Stimulated activated CD4-positive, alpha-beta T cell treated with anti-CD3 and anti-CD28 coated beads, Interleukin-1b, Interleukin-23, amount 100 ng/mL, for 1 hour (primary cell): Measurements from ENCODE around the gene GAPDH.

ENCODE experiments used
- DNase-seq, 2 donors: peaks; one replicate each; pipeline ENCODE4 v3.0.0-alpha.2; 2020; ENCODE audit warnings: low read depth in 2 of 2

Gene GAPDH

DNA sequence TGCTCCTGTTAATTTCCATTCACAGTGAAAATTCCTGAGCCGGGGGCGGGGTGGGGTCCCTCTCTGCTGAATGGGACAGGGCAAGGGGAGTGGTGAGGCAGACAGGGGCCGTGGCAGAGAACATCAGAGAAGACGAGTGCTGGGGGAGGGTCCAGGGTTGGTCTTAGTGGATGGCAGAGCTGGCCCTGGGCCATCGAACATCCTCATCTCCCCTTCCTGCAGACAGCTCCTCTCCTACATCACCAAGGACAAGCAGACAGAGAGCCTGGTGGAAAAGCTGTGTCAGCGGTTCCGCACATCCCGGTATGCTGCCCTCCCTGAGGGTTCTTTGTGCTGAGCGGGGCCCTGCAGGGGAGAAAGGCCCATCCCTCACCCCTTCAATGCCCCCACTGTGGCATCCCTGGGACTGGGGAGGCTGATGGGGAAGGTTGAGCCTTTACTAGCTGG, 5.0 kb upstream of the GAPDH start:
- no peak for DNase-seq

DNA sequence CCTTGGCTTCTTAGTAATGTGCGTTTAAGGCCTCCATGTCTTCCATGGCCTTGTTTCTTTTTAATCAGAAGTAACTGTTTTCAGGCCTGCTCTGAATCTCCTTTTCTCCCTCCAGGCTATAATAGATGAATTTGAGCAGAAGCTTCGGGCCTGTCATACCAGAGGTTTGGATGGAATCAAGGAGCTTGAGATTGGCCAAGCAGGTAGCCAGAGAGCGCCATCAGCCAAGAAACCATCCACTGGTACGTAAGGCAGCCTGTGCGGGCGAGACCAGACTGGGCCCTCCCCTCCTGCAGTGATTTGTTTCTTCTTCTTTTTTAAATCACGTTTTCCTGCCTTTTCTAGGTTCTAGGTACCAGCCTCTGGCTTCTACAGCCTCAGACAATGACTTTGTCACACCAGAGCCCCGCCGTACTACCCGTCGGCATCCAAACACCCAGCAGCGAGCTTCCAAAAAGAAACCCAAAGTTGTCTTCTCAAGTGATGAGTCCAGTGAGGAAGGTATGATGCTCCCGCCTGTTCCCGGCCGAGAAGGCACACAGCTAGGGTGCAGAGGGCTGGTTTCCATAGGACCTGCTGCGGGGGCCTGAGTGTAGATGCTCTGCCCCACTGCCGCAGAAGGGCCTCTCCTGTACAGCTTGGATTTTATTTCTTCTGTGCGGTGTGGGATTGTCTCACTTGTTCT, 3.6 kb upstream of the GAPDH start:
- DNase-seq = no peak

DNA sequence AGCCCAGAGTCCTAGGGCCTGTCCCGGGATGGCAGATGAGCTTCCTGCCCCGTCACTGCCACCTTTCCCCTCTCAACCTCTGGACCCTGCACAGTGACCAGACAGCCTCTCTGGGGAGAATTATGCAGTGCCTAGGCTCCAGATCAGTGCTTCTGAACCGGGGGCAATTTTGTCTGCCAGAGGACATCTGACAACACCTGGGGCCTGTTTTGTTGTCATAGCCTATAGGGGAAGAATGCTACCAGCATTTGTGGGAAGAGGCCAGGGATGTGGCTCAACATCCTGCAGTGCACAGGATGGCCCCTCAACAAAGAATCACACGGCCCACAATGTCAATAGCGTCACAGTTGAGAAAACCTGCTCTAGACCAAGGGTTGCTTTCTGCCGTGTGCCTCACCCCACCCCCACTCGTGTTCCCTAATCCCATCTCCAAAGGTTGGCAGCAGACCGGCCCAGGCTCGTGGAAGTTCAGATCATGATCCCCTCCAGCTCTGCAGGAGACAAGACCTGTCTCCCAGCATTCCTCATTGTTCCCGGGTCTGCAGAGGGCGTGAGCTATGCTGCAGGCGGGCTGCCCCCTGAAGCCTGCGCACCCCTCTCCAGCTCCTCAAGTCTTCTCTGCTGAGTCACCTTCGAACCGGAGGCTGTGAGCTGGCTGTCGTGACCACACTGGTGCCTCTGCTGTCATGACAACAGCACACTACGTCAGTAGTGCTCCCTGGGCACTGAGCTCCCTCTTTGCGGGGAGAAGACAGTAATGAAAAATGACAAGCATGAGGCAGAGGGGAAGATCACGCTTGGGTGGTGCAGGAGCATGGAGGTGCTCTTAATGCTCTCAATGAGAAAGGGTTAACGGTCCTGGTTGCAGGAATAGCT, 2.0 kb upstream of the GAPDH start:
- peak; percentile 50 to 56 for DNase-seq

DNA sequence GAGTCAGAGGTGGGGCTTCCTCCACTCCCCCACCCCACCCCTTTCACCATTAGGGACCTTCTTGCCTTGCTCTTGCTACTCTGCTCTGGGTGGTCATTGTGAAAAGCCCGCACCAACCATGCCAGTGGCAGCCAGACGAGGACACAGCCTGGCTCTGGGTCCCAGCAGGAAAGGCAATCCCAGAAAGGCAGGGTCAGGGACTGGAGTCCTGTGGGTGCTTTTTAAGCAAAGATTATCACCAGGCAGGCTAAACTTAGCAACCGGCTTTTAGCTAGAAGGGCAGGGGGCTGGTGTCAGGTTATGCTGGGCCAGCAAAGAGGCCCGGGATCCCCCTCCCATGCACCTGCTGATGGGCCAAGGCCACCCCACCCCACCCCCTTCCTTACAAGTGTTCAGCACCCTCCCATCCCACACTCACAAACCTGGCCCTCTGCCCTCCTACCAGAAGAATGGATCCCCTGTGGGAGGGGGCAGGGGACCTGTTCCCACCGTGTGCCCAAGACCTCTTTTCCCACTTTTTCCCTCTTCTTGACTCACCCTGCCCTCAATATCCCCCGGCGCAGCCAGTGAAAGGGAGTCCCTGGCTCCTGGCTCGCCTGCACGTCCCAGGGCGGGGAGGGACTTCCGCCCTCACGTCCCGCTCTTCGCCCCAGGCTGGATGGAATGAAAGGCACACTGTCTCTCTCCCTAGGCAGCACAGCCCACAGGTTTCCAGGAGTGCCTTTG, 1.2 kb upstream of the GAPDH start:
- DNase-seq = no peak

DNA sequence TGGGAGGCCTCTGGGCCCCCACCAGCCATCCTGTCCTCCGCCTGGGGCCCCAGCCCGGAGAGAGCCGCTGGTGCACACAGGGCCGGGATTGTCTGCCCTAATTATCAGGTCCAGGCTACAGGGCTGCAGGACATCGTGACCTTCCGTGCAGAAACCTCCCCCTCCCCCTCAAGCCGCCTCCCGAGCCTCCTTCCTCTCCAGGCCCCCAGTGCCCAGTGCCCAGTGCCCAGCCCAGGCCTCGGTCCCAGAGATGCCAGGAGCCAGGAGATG, 729 bp upstream of the GAPDH start:
- no peak for DNase-seq

DNA sequence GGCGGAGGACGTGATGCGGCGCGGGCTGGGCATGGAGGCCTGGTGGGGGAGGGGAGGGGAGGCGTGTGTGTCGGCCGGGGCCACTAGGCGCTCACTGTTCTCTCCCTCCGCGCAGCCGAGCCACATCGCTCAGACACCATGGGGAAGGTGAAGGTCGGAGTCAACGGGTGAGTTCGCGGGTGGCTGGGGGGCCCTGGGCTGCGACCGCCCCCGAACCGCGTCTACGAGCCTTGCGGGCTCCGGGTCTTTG, 303 bp downstream of the GAPDH start:
- DNase-seq = peak in 1 of 2 donors; percentile 64

DNA sequence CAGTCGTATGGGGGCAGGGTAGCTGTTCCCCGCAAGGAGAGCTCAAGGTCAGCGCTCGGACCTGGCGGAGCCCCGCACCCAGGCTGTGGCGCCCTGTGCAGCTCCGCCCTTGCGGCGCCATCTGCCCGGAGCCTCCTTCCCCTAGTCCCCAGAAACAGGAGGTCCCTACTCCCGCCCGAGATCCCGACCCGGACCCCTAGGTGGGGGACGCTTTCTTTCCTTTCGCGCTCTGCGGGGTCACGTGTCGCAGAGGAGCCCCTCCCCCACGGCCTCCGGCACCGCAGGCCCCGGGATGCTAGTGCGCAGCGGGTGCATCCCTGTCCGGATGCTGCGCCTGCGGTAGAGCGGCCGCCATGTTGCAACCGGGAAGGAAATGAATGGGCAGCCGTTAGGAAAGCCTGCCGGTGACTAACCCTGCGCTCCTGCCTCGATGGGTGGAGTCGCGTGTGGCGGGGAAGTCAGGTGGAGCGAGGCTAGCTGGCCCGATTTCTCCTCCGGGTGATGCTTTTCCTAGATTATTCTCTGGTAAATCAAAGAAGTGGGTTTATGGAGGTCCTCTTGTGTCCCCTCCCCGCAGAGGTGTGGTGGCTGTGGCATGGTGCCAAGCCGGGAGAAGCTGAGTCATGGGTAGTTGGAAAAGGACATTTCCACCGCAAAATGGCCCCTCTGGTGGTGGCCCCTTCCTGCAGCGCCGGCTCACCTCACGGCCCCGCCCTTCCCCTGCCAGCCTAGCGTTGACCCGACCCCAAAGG, 804 bp downstream of the GAPDH start:
- DNase-seq = peak; percentile 49 to 53

DNA sequence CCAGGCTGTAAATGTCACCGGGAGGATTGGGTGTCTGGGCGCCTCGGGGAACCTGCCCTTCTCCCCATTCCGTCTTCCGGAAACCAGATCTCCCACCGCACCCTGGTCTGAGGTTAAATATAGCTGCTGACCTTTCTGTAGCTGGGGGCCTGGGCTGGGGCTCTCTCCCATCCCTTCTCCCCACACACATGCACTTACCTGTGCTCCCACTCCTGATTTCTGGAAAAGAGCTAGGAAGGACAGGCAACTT, 1.3 kb downstream of the GAPDH start:
- no peak for DNase-seq

DNA sequence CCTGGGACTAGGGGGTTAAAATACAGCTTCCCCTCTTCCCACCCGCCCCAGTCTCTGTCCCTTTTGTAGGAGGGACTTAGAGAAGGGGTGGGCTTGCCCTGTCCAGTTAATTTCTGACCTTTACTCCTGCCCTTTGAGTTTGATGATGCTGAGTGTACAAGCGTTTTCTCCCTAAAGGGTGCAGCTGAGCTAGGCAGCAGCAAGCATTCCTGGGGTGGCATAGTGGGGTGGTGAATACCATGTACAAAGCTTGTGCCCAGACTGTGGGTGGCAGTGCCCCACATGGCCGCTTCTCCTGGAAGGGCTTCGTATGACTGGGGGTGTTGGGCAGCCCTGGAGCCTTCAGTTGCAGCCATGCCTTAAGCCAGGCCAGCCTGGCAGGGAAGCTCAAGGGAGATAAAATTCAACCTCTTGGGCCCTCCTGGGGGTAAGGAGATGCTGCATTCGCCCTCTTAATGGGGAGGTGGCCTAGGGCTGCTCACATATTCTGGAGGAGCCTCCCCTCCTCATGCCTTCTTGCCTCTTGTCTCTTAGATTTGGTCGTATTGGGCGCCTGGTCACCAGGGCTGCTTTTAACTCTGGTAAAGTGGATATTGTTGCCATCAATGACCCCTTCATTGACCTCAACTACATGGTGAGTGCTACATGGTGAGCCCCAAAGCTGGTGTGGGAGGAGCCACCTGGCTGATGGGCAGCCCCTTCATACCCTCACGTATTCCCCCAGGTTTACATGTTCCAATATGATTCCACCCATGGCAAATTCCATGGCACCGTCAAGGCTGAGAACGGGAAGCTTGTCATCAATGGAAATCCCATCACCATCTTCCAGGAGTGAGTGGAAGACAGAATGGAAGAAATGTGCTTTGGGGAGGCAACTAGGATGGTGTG, 1.9 kb downstream of the GAPDH start:
- no peak for DNase-seq

DNA sequence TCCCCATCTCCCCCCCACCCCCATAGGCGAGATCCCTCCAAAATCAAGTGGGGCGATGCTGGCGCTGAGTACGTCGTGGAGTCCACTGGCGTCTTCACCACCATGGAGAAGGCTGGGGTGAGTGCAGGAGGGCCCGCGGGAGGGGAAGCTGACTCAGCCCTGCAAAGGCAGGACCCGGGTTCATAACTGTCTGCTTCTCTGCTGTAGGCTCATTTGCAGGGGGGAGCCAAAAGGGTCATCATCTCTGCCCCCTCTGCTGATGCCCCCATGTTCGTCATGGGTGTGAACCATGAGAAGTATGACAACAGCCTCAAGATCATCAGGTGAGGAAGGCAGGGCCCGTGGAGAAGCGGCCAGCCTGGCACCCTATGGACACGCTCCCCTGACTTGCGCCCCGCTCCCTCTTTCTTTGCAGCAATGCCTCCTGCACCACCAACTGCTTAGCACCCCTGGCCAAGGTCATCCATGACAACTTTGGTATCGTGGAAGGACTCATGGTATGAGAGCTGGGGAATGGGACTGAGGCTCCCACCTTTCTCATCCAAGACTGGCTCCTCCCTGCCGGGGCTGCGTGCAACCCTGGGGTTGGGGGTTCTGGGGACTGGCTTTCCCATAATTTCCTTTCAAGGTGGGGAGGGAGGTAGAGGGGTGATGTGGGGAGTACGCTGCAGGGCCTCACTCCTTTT, 2.7 kb downstream of the GAPDH start:
- no peak for DNase-seq

DNA sequence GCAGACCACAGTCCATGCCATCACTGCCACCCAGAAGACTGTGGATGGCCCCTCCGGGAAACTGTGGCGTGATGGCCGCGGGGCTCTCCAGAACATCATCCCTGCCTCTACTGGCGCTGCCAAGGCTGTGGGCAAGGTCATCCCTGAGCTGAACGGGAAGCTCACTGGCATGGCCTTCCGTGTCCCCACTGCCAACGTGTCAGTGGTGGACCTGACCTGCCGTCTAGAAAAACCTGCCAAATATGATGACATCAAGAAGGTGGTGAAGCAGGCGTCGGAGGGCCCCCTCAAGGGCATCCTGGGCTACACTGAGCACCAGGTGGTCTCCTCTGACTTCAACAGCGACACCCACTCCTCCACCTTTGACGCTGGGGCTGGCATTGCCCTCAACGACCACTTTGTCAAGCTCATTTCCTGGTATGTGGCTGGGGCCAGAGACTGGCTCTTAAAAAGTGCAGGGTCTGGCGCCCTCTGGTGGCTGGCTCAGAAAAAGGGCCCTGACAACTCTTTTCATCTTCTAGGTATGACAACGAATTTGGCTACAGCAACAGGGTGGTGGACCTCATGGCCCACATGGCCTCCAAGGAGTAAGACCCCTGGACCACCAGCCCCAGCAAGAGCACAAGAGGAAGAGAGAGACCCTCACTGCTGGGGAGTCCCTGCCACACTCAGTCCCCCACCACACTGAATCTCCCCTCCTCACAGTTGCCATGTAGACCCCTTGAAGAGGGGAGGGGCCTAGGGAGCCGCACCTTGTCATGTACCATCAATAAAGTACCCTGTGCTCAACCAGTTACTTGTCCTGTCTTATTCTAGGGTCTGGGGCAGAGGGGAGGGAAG, 3.5 kb downstream of the GAPDH start:
- peak; percentile 73 to 74 for DNase-seq

DNA sequence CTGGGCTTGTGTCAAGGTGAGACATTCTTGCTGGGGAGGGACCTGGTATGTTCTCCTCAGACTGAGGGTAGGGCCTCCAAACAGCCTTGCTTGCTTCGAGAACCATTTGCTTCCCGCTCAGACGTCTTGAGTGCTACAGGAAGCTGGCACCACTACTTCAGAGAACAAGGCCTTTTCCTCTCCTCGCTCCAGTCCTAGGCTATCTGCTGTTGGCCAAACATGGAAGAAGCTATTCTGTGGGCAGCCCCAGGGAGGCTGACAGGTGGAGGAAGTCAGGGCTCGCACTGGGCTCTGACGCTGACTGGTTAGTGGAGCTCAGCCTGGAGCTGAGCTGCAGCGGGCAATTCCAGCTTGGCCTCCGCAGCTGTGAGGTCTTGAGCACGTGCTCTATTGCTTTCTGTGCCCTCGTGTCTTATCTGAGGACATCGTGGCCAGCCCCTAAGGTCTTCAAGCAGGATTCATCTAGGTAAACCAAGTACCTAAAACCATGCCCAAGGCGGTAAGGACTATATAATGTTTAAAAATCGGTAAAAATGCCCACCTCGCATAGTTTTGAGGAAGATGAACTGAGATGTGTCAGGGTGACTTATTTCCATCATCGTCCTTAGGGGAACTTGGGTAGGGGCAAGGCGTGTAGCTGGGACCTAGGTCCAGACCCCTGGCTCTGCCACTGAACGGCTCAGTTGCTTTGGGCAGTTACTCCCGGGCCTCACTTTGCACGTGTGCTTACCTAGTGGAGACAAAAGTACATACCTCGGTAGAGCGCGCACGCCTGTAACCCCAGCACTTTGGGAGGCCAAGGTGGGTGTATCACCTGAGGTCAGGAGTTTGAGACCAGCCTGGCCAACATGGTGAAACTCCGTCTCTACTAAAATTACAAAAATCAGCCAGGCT, 4.3 kb downstream of the GAPDH start:
- no peak for DNase-seq

DNA sequence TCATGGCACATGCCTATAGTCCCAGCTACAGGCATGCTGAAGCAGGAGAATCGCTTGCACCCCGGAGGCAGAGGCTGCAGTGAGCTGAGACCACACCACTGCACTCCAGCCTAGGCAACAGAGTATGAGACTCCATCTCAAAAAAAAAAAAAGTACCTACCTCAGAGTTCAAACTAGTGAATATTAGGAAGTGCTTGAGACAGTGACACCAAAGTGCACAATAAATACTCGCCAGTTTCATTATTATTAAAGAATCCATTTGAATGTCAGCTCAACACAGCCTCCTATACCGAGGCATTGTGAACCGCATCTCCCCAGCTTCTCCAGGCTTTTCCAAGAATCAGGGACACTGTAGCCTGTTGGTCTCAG, 5.0 kb downstream of the GAPDH start:
- DNase-seq = no peak

DNA sequence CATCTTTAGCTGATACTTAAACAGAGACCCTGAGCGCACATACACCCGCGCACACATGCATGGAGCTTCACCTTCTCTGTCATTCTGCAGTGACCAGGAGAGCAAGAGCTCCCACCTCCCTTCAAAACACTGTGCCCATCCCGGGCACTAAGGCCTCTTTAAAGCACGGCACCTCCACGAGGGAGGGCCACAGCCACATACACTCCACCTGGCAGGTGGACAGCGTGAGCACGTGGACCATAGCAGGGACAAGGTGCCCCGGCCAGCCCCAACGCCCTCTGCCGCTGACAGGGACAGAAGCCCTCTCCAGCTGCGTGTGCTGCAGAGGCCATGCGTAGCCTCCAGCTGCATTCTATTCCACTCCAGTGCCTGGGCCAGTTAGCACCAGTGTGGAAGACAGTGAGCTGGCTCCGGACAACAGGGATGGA, 5.4 kb downstream of the GAPDH start:
- DNase-seq = no peak

DNA sequence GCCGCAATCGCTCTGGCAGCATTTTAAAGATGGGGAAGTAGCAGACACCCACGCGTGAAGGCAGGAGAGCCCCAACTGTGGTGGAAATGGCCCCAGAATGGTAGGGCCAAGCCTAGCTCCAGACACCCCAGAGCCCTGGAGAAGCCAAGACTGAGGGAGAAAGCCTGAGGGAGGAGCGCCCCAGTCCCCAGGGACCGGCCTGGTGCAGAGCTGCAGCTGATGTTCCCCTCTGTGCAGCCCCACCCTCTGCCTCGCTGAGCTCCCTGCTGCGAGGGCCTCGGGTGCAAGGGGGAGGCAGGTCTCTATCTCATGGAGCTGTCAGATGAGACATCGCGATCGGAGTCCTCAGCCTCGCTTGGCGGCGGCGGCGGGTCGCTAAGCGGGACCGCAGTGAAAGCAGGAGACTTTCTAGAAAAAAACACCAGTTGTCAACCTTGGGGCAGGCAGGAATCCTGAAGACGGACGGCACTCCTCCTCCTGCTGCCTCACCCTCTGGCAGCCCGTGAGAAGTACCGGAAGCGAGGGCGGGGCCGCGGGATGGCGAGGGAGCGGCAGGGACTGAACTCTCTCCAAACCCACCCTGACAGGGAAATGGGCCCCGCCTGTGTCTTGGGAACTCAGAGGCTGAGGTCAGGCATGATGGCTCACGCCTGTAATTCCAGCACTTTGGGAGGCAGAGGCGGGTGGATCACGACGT, 6.0 kb downstream of the GAPDH start:
- DNase-seq = no peak

DNA sequence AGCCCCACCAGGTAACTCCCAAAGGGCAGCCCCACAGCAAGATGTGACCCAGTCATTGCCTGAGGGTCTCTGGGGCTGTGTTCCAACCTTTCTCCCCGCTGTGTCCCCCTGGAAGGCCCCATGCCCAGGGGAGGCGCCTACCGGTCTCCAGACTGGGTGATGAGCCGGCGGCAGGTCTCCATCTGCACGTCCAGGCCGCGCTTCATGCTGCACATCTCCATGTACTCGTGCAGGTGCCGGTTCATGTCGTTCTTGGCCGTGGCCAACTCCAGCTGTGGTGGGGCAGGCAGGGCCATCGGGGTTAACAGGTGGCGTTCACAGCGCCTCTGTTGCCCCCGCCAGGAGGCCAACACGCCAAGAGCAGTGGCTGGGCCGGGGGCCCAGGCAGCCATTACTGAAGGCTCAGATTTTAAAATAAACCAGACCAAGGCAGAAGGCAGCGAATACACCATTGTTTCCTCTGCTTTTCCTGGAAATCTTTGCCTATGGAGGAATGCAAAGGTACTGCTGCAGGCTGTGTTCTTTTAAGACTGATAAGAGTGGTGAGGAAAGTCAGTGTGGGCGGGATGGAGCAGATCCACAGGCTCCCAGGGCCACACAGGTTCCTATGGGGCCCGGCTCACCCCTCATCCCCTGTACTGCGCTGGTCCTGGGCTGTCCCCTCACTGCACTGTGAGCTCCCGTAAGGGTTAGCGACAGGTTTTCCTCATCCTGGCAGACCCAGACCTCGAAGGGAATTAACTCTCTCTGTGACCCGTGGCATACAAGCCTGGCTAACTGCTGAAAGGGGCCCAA, 7.3 kb downstream of the GAPDH start:
- DNase-seq = no peak

DNA sequence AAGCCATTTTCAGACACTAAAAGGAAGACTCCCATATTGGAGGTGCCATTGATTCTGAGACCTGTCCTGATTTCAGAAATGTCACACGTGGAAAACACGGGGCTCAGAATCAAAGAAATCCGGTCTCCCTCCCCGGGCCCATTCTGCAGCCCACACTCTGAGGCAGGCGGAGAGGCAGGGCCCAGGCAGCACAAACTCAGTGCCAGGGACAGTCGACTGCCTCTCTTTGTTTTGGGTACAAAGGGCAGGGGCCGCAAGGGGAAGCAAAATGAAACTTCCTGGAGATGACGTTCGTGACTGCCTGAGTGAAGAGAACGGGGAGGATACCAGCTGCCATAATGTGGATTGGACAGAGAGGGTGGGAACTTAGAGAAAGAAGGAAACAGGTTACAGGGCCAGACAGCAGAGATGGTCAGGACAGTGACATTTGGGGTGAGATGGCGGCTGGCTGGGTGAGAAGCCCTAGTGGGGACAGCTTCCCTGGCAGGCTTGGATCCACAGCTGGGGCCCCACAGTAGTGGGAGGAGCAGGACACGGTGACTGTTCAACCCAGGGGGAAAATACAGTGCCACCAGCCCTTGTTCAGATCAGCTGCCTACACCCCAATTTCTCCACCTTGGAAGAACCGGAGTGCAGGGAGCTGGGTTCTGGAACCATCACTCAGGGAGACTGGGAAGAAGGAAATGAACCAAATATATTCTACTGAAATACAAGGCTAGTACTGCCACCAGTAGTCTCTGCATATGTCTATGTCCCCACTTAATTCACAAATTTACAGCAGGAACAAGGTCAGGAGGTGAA, 8.1 kb downstream of the GAPDH start:
- no peak for DNase-seq
